ENCODE measurements around the gene ABCA8.

The ABCA8 gene

GRCh38 chr17:68868708-68869107 is 86.5 kb downstream of the ABCA8 start:
- no peak for DNase-seq (ENCODE audit: low read depth in 2 of 2)

DNA sequence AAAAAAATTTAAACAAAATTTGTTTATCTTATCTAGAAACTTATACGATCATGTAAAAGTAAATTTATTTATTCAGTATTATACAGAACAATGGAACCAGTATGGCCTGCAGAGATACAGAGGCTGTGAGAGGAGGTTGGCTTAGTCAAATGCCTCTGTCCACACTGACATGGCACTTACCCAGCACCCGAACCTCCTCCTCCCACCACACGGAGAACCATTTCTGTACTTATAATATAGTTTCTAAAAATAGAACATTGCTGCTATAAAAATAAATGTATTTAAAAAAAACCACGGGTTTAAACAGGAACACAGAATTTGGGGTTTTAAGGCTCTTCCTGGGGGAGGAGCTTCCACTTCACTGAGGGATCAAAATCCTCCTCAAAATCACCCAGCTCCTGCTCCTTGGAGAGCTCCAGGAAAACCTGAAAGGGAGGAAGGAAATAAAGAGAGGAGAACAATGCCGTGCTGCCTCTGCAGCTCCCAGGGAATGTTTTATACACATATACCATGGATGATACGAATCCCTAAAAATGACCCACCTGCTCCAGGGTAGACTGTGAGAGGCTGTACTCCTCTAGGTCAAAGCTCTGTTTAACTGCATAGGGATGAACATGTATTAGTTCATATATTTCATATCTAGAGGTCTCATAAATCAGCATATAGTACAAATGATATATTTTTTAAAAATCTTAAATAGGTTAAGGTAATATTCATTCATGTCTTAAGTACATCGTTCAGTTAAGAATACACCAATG is 87.3 kb downstream of the ABCA8 start:
- DNase-seq (ENCODE audit: low read depth in 2 of 2): no peak

- DNase-seq (ENCODE audit: low read depth in 2 of 2): no peak
Measured at GRCh38 chr17:68865584-68865983, 89.6 kb downstream of the ABCA8 start.

DNA sequence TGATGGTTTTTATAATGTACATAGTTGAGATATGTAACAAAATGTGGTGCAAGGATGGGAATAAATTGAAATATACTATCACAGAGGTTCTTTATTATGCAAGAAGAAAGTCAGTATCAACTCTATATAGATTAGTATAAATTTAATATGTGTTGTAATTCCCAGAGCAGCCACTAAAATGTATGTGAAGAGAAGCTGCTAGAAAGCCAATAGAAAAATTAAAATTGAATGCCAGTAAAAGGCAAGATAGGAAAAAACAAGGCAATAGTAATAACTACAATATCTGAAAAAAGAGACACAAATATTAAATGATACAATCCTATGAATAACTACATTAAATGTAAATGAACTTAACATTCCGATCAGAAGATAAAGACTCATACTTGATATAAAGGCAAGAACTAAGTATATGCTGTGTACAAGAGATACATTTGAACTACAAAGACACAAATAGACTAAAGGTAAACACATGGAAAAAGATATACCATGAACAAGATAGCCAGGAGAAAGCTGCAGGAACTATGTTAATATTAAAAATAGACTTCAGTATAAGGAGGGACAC is 92.0 kb downstream of the ABCA8 start:
- no peak for DNase-seq (ENCODE audit: low read depth in 2 of 2)

- no peak for DNase-seq (ENCODE audit: low read depth in 2 of 2)
Measured at GRCh38 chr17:68861602-68862001, 93.6 kb downstream of the ABCA8 start.

DNA sequence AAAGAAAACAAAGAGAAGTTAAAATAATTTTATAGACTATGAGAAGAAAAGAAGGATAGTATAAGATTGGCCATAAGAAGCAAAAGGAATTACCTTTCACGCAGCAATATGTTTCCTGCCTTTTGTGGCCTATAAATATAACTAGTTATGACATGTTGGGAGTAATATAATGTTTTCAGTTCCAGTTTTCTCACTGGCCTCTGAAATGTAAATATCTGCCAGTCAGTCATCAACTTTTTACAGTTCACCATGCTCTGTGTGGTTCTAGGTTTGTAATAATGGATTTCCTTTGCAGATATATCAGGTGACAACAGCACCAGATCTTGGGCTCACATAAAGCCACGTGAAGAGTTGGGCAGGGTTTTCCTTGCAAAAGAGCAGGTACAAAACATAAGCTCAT is 94.3 kb downstream of the ABCA8 start:
- DNase-seq (ENCODE audit: low read depth in 2 of 2): no peak

- DNase-seq (ENCODE audit: low read depth in 2 of 2): no peak
Measured at GRCh38 chr17:68854452-68854851, 100.7 kb downstream of the ABCA8 start.

DNA sequence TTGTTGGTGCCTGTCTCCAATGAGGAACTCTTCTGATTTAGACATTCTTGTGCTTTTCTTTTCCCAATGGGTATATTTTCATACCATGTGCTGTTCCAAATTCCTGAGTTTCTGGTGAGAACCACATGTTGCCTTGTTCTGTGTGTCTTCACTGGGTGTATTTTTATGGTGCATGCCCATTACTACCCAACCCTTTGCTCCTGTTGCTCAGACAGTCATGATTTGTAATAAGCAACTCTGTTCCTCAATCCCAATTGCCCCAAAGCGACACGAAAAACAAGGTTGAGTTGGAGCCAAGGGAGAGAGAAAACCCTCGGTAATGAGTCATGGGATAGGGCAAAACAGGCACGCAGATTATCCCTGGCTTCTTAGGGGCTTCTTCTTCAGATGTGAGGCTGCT is 101.8 kb downstream of the ABCA8 start:
- no peak for DNase-seq (ENCODE audit: low read depth in 2 of 2)

GRCh38 chr17:68853036-68853435 is 102.2 kb downstream of the ABCA8 start:
- DNase-seq (ENCODE audit: low read depth in 2 of 2): no peak

DNA sequence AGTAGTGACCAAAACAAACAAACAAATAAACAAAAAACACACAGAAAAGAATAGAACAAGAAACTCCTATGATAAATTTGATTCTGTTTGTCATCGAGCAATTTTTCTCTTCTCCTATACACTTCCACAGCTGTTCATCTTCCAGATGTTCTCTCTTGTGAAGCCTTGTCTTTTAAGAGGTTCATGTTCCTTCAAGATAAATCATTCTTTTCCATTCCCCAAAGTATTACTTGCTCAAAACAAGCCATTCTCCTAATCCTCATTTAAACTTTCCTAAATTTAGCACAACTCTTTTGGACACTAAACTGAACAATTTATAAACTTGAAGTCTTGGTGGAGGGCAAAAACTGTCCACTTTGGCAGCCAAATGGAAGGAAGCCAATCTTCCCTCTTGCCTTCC is 103.3 kb downstream of the ABCA8 start:
- DNase-seq (ENCODE audit: low read depth in 2 of 2): no peak

- DNase-seq (ENCODE audit: low read depth in 2 of 2): no peak
Measured at GRCh38 chr17:68850749-68851510, 104.3 kb downstream of the ABCA8 start.

DNA sequence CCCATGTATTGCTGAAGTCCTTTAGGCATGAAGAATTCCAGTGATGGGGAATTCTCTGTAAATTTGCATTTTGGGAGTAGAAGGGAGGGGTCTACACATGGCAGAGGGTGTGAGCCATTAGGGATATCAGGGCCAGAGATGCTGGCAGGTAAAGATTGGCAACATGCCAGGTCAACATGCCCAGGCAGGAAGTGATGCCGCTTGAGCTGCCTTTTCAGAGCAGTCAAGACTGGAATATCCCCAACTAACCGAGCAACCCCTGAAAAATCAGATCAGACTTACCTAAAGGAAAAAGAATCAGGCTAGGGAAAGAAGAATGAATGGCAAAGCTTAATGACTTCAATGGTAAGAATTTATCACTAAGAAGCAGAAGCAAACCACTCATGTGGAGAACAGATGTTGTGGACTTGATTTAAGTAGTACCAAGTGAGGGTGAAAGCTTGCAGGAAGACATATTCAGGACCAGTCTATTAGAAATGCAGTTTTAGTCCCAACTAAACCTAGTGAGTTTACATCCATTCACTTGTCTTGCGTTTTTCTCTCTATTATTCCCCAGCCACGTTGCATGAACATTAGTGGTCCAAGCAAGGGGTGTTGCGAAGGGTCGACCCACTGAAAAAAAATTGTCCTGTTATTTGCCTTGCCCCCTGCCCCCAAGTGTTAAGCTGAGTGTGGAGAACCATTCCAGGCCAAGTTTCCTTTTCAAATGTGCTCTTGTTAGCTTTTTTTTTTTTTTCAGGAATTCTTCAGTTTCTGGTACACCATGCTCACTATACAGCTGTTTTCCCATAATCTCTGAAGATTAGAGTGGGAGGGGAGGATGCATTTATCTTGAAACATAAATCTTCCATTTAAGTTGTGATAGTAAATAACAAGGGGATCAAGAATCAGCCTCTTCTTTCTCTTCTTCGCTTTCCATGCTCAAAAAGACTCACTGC is 105.2 kb downstream of the ABCA8 start:
- DNase-seq (ENCODE audit: low read depth in 2 of 2): no peak

GRCh38 chr17:68847711-68848110 is 107.5 kb downstream of the ABCA8 start:
- no peak for DNase-seq (ENCODE audit: low read depth in 2 of 2)

GRCh38 chr17:68843522-68843921 is 111.7 kb downstream of the ABCA8 start:
- DNase-seq (ENCODE audit: low read depth in 2 of 2): no peak

DNA sequence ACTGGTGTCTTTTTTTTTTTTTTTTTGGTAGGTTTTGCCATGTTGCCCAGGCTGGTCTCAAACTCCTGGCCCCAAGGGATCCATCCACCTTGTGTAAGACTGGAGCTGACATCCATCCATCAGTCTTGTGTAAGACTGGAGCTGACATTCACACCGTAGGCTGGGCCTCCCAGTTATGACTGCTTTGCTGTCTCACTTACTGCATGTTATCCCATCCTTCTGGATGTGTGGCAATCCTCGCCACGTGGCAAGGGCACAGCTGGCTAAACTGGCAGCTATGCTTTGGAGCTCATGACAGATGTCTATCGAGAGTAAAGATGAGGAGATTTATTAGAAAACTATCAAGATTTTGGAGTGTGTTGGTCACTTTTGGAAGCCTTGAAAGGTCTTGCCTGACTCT is 115.1 kb downstream of the ABCA8 start:
- no peak for DNase-seq (ENCODE audit: low read depth in 2 of 2)

GRCh38 chr17:68835071-68835470 is 120.1 kb downstream of the ABCA8 start:
- no peak for DNase-seq (ENCODE audit: low read depth in 2 of 2)

DNA sequence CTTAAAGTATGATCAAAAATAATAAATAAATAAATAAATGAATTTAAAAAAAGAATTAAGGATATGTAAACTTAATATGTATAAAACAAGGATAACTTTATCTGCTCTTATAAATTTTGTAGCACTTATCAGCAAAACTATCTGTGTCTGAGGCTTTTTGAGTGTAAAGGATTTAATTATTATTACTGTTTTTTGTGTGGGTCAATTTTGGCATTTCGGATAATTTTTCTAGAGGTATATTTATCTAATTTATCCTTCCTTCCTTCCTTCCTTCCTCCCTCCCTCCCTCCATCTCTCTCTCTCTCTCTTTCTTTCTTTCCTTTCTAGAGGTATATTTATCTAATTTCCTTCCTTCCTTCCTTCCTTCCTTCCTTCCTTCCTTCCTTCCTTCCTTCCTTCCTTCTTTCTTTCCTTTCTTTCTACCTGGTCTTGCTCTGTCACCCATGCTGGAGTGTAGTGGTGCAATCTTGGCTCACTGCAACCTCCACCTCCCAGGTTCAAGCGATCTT is 120.8 kb downstream of the ABCA8 start:
- DNase-seq (ENCODE audit: low read depth in 2 of 2): no peak

DNA sequence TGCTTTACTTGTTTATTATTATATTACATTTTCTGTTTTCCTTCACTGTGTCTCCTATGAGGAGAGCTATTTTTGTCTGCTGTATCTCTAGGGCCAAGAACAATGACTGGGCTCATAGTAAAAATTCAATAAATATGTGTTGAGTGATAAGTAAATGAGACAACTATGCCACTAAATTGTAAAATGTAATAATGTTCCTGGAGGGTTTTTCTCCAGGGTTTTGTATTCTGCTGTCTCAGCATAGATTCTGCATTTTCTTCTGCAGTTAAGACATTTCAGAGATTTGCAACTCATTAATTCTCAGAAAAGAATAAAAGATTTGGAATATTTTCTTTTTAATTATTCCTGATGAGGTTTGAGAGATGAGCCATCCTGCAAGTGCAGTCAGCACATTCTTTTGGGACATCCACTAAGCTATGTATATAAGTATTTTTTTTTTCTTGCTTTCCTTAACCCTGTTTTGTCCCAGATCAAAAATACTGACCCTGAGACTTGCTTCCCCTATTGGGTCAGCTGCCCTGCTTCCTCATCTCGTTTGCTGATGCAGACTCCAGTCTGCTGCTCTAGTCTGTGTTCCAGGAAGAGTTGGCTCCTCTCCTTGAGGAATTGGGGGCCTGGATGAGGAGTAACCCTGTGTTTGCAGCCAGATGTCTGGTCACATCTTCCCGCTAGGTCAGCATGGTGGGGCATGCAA is 122.9 kb downstream of the ABCA8 start:
- no peak for DNase-seq (ENCODE audit: low read depth in 2 of 2)

DNA sequence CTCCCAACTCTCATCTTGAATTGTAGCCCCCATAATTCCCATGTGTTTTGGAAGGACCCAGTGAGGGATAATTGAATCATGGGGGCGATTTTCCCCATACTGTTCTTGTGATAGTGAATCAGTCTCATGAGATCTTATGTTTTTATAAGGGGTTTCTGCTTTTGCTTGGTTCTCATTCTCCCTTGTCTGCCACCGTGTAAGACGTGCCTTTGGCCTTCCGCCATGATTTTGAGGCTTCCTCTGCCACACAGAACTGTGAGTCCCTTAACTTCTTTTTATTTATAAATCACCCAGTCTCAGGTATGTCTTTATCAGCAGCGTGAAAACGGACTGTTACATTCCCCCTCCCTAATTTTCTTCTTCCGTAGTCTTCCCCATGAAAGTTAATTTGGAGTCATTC is 124.0 kb downstream of the ABCA8 start:
- DNase-seq (ENCODE audit: low read depth in 2 of 2): no peak

DNA sequence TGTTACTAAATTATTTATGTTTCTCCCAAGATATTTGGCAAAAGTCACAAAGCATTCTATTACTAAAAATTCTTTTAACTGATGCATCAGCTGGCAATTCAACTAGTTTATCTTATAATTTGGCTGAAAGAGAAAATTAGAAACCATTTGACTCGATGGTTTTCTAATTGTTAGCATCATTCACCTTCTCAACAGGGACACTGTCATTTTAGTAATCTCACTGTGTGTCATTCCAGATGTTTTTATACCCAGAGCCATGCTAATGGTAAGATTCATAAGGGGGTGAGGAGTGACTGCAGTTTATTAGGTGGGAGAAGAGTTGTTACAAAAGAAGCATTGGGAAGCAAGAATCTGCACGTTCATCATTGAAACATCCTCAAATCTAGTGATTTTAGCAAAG is 124.9 kb downstream of the ABCA8 start:
- no peak for DNase-seq (ENCODE audit: low read depth in 2 of 2)

- DNase-seq (ENCODE audit: low read depth in 2 of 2): no peak
Measured at GRCh38 chr17:68829211-68829610, 126.0 kb downstream of the ABCA8 start.

Measured in fibroblast of skin of left quadriceps (primary cell).